GM20431 (cell line): ENCODE data around the gene GTPBP10.
"Not testable (repeated sequence)": the region's sequence is repeated elsewhere in the genome, so short reads cannot be mapped to it uniquely, and the experiment has no call there.

ENCODE experiments used
- in situ Hi-C: fragments of 300-500 bp; cut with MseI, MboI; formaldehyde crosslinking; loops from one replicate; pipeline ENCODE4 v1.15.0; 2020; ENCODE audit warnings: low sequenced_read_pairs; ENCODE audit not compliant: unreplicated experiment

Gene GTPBP10

GRCh38 chr7:90346336-90347125 is at the start of gene GTPBP10:
Gene GTPBP10, plus strand, starts transcription at chr7:90346716. Its CDS starts 26 bp downstream, at chr7:90346742.
- in situ Hi-C loops: no loop called here

DNA sequence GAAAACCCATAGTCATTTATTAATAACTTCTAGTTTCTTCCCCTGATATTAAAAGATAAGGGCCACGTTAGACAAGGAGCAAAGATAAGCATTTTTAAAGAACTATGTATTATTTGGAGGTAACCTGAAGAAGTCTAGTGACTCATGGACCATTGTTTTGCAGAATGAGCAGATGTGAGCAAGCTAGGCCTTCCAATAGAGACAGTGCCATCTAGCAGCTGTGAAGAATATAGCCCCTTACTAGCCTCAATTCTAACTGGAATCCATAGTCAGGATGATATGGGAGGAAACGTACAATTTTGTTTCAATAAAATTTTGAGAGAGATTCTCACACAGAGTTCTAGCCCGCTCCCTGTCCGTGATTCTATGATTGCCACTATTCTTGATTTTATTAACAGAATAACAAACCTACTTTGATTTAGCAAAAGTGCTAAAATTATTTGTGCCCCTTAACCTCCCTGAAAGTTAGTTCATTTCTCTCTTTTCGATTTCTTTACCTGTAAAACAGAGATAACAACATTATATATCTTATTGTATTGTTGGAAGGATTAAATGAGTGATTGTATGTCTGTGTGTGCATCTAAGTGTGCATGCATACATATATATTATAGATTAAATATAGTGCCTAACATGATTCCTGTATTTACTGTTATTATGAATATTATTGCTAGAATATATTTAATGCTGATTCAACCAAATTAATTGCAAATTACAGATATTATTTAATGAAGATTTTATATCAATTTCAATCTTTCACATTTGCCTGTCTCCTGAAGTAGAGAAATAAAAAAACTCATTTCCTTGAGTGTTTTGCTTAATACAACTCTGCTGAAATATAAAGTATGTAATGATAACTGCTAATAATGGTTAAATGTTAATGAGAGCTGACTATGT is 48.1 kb upstream of the GTPBP10 start:
- in situ Hi-C loops: no loop called here

DNA sequence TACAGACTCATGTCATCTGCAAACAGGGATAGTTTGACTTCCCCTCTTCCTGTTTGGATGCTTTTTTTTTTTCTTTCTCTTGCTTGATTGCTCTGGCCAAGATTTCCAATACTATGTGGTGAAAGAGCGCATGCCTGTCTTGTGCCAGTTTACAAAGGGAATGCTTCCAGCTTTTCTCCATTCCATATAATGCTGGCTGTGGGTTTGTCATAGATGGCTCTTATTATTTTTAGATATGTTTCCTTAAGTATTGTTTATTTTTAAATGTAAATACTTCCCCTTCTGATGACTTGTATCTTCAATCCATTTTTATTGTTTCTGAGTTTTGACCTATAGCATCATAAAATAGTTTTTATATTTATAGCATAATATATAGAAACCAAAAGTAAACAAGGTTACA is 43.3 kb upstream of the GTPBP10 start:
- in situ Hi-C loops: no loop called here

GRCh38 chr7:90309872-90310271 is 36.6 kb upstream of the GTPBP10 start:
- in situ Hi-C loops: no loop called here

GRCh38 chr7:90311175-90311574 is 35.3 kb upstream of the GTPBP10 start:
- in situ Hi-C loops: no loop called here

DNA sequence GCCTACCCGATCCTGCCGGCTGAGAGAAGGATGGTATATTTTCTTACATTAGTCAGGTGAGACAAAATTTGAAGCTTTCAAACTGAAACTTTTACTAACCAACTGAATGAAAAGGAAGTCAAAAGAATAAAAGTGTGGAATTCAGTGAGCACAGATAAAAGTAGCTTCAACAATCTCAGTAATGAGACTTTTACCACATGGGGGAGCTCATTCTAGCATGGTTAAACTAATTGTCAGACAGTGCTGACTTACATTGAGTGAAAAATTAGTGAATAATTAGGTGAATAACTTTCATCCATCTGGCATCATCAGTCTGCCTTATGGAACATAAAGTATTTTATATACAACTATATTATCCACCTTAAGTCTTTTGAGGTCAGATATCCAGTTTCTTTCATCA is 33.8 kb upstream of the GTPBP10 start:
- in situ Hi-C loops: no loop called here

DNA sequence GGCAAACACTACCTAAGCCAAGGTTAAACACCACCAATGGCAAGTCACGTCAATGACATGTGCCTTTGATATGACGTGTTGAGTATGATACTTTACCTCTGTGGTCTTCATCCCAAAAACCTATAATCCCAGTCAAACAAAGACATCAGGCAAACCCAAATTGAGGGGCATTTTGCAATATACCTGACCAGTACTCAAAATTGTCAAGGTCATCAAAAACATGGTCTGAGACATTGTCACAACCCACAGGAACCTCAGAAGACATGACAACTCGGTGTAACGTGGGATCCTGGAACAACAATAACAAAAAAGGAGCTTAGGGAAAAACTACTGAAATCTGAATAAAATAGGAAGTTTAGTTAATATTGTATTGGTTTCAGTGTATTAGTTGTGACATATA is 32.6 kb upstream of the GTPBP10 start:
- in situ Hi-C loops: no loop called here

DNA sequence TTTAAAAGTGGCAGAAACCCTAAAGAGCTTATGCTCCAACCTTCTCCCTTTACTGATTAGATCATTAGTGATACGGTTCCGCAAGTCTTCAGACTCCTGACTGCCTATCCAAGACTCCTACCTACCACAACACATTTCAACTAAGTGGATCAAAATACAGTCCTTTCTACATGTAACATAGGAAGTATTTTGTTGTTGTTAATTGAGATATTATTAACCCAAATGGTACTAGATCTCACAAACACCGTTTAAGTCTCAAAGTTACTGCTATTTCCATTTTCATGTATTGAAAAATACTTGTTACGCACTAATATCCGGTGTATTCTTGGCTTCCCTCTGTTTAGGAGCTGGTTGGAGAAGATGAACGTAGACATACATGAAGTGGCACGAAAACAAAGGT is 26.5 kb upstream of the GTPBP10 start:
- in situ Hi-C loops: no loop called here

DNA sequence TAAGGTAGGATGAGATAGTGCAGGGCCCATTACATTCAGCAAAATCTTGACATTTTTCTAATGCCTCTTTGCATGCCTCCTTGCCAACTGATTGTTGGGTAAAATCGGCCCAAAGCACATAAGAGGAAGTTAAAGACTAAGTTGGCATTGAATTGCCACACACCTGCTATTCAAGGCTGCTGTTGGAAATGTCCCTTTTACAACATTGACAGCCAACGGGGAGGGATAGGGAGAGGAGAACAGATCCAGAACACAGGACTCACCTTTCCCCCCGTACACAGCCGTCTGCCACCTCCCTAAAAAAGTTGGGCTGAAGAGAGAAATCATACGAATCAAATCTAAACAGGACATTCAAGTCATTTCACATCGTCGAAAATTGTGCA is 26.1 kb upstream of the GTPBP10 start:
- in situ Hi-C loops: no loop called here

DNA sequence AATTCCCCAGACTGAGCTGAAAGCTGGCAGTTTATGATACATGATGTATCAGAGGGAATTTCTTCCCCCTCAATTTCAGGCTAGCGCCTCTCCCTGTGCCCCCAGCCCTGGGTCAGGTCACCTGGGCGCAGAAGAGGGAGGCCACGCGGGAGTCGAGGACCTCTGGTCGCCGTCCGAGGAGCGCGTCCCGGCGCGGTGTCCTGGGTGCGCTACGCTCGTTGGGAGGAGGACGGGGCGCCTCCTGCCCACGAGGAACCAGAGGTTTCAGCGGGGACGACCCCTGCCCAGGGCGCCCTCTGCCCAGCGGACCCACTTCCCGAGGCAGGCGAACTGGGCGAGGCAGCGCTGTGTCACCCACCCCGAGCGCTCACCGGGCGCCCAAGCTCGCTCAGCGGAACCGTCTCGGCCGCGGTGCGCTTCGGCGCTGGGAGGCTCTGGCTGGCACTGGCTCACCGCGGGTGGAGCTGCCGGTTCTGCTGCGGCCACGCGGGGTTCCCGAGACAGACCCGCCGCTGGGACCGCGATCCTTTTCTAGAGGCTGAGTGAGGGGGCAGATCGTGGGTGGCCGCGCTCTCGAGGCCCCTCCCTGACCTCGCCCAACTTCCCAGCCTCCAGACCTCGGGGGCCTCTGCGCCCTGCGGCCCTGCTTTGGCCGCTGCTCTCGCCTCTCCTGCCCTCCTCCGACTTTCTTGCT is 25.6 kb upstream of the GTPBP10 start, which contains the start of gene FAM237B:
TSS of gene FAM237B (minus strand) at position 504 of the 694 bp plus-strand sequence. CDS start 1,556 bp downstream, outside the sequence.
- in situ Hi-C loops: no loop called here

GRCh38 chr7:90322837-90323236 is 23.7 kb upstream of the GTPBP10 start:
- in situ Hi-C loops: no loop called here

DNA sequence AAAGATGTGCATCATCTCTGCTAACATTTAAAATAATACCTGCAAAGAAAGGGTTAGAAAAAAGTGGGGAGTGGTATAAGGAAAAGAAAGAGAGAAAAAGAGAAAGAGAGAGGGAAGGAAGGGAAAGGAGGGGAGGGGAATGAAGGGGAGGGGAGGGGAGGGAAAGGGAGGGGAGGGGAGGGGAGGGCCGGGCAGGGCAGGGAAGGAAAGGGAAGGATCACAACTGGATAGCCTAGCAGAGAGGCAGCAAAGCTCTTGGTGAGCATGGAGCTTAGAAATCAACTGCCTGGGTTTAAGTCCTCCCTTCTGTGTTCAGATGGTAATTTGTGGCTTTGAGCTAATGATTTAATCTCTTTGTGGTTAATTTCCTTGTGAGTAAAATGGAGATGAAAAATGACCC is 20.0 kb upstream of the GTPBP10 start:
- in situ Hi-C loops: no loop called here

DNA sequence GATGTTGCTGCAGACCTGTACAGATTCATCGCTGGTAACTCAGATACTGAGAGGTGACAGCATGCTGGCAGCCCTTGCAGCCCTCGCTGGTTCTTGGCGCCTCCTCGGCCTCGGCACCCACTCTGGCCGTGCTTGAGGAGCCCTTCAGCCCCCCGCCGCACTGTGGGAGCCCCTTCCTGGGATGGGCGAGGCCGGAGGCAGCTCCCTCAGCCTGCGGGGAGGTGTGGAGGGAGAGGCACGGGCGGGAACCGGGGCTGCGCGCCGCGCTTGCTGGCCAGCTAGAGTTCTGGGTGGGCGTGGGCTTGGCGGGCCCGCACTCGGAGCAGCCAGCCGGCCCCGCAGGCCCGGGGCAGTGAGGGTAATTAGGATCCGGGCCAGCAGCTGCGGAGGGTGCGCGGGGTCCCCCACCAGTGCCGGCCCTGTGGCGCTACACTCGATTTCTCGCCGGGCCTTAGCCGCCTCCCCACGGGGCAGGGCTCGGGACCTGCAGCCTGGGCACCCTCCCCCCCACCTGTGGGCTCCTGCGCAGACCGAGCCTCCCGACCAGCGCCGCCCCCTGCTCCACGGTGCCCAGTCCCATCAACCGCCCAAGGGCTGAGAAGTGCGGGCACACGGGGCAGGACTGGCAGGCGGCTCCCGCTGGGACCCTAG is 12.2 kb upstream of the GTPBP10 start:
- in situ Hi-C loops: no loop called here

GRCh38 chr7:90334926-90335325 is 11.6 kb upstream of the GTPBP10 start:
- in situ Hi-C loops: not testable (repeated sequence)

- in situ Hi-C loops: no loop called here
Measured at GRCh38 chr7:90337106-90337505, 9.4 kb upstream of the GTPBP10 start.

GRCh38 chr7:90345016-90345415 is 1.5 kb upstream of the GTPBP10 start:
- in situ Hi-C loops: no loop called here

- in situ Hi-C loops: no loop called here
Measured at GRCh38 chr7:90345595-90346335, 751 bp upstream of the GTPBP10 start.

- in situ Hi-C loops: no loop called here
Measured at GRCh38 chr7:90347759-90348158, 1.2 kb downstream of the GTPBP10 start.

DNA sequence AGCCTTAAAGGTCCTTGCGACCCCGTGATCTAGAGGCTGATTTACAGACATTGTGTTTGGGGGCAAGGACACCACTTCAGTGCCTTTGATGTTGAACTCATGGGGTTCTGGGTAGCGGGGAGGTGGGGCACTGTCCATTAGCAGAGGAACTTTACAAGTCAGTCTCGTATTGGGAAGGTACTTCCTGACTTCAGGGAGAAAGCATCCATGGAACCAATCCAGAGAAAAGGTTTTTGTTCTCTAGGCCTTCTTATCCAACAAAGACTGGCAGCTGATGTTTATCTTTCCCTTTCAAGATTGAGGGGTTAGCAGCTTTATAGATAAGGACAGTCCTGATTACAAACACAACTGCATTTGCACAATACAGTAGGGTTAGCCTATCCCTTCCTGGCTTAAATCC is 2.8 kb downstream of the GTPBP10 start:
- in situ Hi-C loops: no loop called here
